Measurements from ENCODE around the gene TIGD1.

- TF ChIP-seq CTCF (IDR thresholded peaks at IDR 0.05) (no peak), POLR2A (IDR thresholded peaks at IDR 0.05) (no peak)
Measured at GRCh38 chr2:232522623-232523401, 27.5 kb downstream of the TIGD1 start.

Data from esophagus squamous epithelium (tissue), 4 donors.